ENCODE results near the gene IFITM5. TPM values are rescaled to one million over a fixed set of nuclear protein-coding genes. Genes with fewer than 3 reads are reported as not detected.
A peak's percentile ranks its signal among the peaks of the same experiment; 100 is the strongest.
"Not testable (repeated sequence)": the region's sequence is repeated elsewhere in the genome, so short reads cannot be mapped to it uniquely, and the experiment has no call there.

The IFITM5 gene
- total RNA-seq, 1 experiment from 2014 or later, result not detected

GRCh38 chr11:312092-312816 is 12.9 kb upstream of the IFITM5 start:
- DNase-seq (ENCODE audit: low read depth), result no peak

- DNase-seq (ENCODE audit: low read depth), result not testable (repeated sequence)
Observed at GRCh38 chr11:311013-311748, 11.9 kb upstream of the IFITM5 start.

- DNase-seq (ENCODE audit: low read depth), result not testable (repeated sequence)
Observed at GRCh38 chr11:309979-310572, 10.8 kb upstream of the IFITM5 start.

- DNase-seq (ENCODE audit: low read depth), result not testable (repeated sequence)
Observed at GRCh38 chr11:308740-309665, 9.7 kb upstream of the IFITM5 start.

- DNase-seq (ENCODE audit: low read depth), result peak; percentile 57
Observed at GRCh38 chr11:307766-308708, 8.7 kb upstream of the IFITM5 start, which contains the start of gene IFITM2. TSS of gene IFITM2 (plus strand) at chr11:307816. CDS start at chr11:308193, 377 bp downstream.

- DNase-seq (ENCODE audit: low read depth), result no peak
Observed at GRCh38 chr11:306645-307371, 7.5 kb upstream of the IFITM5 start.

GRCh38 chr11:305844-306211 is 6.5 kb upstream of the IFITM5 start:
- DNase-seq (ENCODE audit: low read depth), result no peak

- peak; percentile 38 for DNase-seq (ENCODE audit: low read depth)
Observed at GRCh38 chr11:304915-305843, 5.9 kb upstream of the IFITM5 start.

GRCh38 chr11:304061-304506 is 4.8 kb upstream of the IFITM5 start:
- no peak for DNase-seq (ENCODE audit: low read depth)

GRCh38 chr11:303363-303762 is 4.0 kb upstream of the IFITM5 start:
- DNase-seq (ENCODE audit: low read depth), result no peak

GRCh38 chr11:299951-300735 is 817 bp upstream of the IFITM5 start:
- no peak for DNase-seq (ENCODE audit: low read depth)

- no peak for DNase-seq (ENCODE audit: low read depth)
Observed at GRCh38 chr11:298406-299065, 790 bp downstream of the IFITM5 start.

GRCh38 chr11:297586-298405 is 1.5 kb downstream of the IFITM5 start:
- DNase-seq (ENCODE audit: low read depth), result no peak

GRCh38 chr11:297051-297585 is 2.2 kb downstream of the IFITM5 start:
- DNase-seq (ENCODE audit: low read depth), result no peak

- no peak for DNase-seq (ENCODE audit: low read depth)
Observed at GRCh38 chr11:296171-297050, 2.9 kb downstream of the IFITM5 start.

All from Daoy (cell line).